HG03135 (cell line): Measurements from ENCODE around the gene TCOF1.

ENCODE experiments used
- ATAC-seq: cut with Tn5 transposase; IDR thresholded peaks from one replicate; pipeline ENCODE4 v1.9.1; 2021; ENCODE audit warnings: mild to moderate bottlenecking, moderate library complexity; ENCODE audit not compliant: unreplicated experiment

The TCOF1 gene

GRCh38 chr5:150446088-150446487, 88.6 kb downstream of the TCOF1 start:
- no peak for ATAC-seq

GRCh38 chr5:150446583-150446982, 89.1 kb downstream of the TCOF1 start:
- no peak for ATAC-seq

GRCh38 chr5:150447188-150447587, 89.7 kb downstream of the TCOF1 start:
- ATAC-seq, result no peak

GRCh38 chr5:150448334-150448733, 90.8 kb downstream of the TCOF1 start:
- ATAC-seq, result no peak

GRCh38 chr5:150448952-150449516, 91.5 kb downstream of the TCOF1 start:
- peak; percentile 33 for ATAC-seq
